Prostate gland (tissue), 1 donor: Measurements from ENCODE around the gene SMIM14.
"Not testable (repeated sequence)": the region's sequence is repeated elsewhere in the genome, so short reads cannot be mapped to it uniquely, and the experiment has no call there.

Source experiments
- POLR2A ChIP-seq: fragments of 450-650 bp; IDR thresholded peaks from one replicate; pipeline ENCODE4 v1.6.1; 2016; ENCODE audit warnings: antibody characterized with exemption, mild to moderate bottlenecking
- POLR2AphosphoS5 ChIP-seq: sonication (generic); formaldehyde crosslinking; IDR thresholded peaks from one replicate; pipeline ENCODE4 v1.6.1; 2017; ENCODE audit warnings: antibody characterized with exemption

DNA sequence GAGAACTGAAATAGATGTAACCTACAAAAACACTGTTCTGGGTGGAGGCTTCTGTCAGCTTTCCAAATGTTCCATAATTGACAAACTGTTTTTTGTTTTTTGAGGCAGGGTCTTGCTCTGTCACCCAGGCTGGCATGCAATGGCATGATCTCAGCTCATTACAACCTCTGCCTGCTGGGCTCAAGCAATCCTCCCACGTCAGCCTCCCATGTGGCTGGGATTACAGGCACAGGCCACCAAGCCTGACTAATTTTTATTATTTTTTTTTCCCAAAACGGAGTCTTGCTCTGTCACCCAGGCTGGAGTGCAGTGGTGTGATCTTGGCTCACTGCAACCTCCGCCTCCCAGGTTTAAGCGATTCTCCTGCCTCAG is 136.0 kb downstream of the SMIM14 start:
- TF ChIP-seq POLR2AphosphoS5, POLR2A: not testable (repeated sequence)
